Thyroid gland (tissue), 4 donors: ENCODE measurements around the gene BLNK.

Experiments
- CTCF ChIP-seq, 6 experiments: fragments of 200-600 bp in 3 of 6; fragments of 450-650 bp in 3 of 6; sonication (generic) in 3 of 6; IDR thresholded peaks; one replicate each; pipeline ENCODE4 v1.5.1; 2016 to 2019; ENCODE audit warnings: antibody characterized with exemption in 6 of 6, mild to moderate bottlenecking in 2 of 6, inconsistent platforms in 1 of 6, moderate library complexity in 1 of 6
- POLR2A ChIP-seq, 2 donors: fragments of 450-650 bp; IDR thresholded peaks; one replicate each; pipeline ENCODE4 v1.6.1; 2017; ENCODE audit warnings: antibody characterized with exemption in 2 of 2, mild to moderate bottlenecking in 2 of 2, moderate library complexity in 1 of 2

GRCh38 chr10:96295475-96295874 is 24.1 kb upstream of the BLNK start:
- TF ChIP-seq CTCF (IDR thresholded peaks at IDR 0.05): no peak
- TF ChIP-seq POLR2A (IDR thresholded peaks at IDR 0.05): no peak
